ENCODE results near the gene FBL.

DNA sequence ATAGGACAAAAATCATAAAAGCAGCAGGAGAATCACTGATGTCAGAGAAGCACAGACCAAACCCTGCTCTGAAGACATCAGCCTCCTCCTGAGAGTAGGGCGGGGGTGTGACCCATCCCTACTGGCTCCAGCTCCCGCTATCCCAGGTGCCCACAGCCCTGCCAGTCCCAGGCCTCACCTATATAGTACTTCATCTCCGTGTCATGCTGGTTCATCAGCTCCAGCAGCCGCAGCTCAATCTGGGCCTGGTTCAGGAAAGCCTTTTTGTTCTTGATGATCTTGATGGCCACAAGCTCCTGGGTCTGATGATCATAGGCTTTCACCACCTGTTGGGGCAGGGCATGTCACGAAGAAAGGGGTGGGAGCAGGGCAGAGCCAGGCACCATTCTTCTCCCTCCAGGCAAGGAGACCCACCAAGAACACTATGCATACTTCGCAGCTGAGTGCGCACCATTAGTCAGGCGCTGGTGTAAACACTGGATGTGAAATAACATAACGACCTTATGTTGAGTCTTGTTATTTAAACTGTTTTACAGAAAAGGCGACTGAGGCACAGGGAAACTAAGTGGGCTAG is 16.4 kb downstream of the FBL start:
- TF ChIP-seq CTCF (optimal IDR thresholded peaks at IDR 0.05 in 1 of 3, IDR thresholded peaks at IDR 0.05 in 1 of 3, conservative IDR thresholded peaks at IDR 0.05 in 1 of 3; ENCODE audit: extremely low read depth in 1 of 3, insufficient read depth in 2 of 3, low read length in 3 of 3) = no peak
- TF ChIP-seq EZH2 (IDR thresholded peaks at IDR 0.05; ENCODE audit: low read length) = no peak

Data from keratinocyte (primary cell).